ENCODE data around the gene HOXD8. TPM values are rescaled to one million over a fixed set of nuclear protein-coding genes. Genes with fewer than 3 reads are reported as not detected.

HOXD8 gene
- total RNA-seq, 5 donors from 2014 or later (not counting 1 experiment from before 2014, with no cell fraction given), result not detected

DNA sequence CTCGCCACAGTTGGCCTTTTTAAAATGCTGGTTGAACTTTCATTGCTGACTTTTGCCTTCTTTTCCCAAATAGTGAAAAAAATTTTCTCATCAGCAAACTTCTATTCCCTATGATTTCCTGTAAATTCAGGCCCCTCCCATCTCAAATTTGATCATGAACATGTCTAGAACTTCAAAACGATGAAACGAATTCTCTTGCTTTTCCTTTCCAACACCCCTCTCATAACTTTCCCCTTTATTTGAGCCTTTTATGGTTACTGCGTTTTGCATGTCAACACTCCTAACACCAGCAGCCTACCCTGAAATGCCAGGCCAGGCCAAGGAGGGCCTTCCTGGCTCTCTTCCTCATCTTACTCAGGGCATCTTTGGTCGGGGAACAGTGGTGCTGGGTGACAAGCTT is 38.6 kb upstream of the HOXD8 start:
- no peak overlapping the region for H3K4me3 Mint-ChIP-seq
- CTCF ChIA-PET, result no interaction called here
- H3K27me3 ChIP-seq (replicated peaks in 1 of 2; ENCODE audit: control insufficient read depth in 2 of 2, extremely low read depth in 1 of 2, insufficient read depth in 2 of 2, low read length in 1 of 2), result peaks cover 50 to 72% of the 10 kb centered on the region in 2 experiments

DNA sequence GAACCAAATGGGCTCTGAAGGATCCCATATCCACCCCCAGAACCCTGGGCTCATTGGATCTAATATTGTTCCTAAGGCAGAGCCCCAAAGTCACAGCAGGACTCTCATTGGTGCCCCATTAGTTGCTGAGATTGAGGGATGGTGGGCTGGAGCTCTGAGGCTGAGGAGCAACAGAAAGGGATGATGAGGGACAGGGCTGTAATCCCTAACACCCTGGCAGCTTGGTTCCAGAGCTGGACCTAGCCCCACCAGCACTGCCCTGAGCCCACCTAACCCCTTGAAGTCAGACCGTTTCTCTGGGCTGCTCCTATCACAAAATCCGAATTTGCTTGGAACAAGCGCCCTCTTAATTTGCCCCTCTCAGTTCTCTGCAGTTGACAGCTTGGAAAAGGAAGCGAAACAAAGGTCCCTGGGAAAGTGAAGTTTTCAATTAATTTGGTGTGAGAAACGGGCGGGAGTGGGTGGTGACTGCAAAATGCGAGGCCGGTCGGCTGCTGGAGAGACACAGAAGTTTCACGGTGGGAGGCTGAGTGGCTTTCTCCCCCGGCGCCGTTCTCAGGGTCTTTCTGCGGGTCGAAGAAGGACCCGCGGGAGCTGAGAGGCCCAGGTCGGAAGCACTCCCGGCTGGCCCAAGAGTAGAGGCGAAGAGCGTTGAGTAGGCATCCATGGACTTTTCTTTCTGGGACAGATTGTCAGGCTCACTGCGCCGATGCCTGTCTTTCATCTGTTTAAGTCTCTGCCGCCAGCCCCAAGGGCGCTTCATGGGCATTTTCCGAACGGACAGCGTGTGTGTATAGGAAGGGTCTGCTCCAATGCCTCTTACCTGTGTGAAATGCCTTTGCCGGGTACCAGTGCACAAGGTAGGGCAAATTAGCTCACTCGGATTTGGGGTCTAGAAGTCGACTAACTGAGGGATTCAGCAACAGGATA is 37.9 kb upstream of the HOXD8 start:
- peak overlapping the region; percentile 11 to 68 (median 14) for H3K4me3 Mint-ChIP-seq
- Histone ChIP-seq H3K9me3 (peaks cover 2% of the 10 kb centered on the region), H3K4me1 (ENCODE audit: control insufficient read depth in 1 of 2, extremely low read depth in 1 of 2, insufficient read depth in 2 of 2, low read length in 2 of 2) (peaks cover 0 to 23% of the 10 kb centered on the region in 2 experiments), H3K4me3 (ENCODE audit: control insufficient read depth in 1 of 2, extremely low read depth in 1 of 2, low read length in 1 of 2) (no peak overlapping the region), H3K27ac (ENCODE audit: low read length) (no peak overlapping the region), H3K36me3 (ENCODE audit: control insufficient read depth in 2 of 2, extremely low read depth in 1 of 2, insufficient read depth in 1 of 2, low read length in 1 of 2) (no peaks in the 10 kb centered on the region), H3K27me3 (replicated peaks in 1 of 2; ENCODE audit: control insufficient read depth in 2 of 2, extremely low read depth in 1 of 2, insufficient read depth in 2 of 2, low read length in 1 of 2) (peaks cover 43 to 66% of the 10 kb centered on the region in 2 experiments)
- 7% methylated on average over 28 of the region's 31 CpGs for WGBS (ENCODE audit: insufficient coverage)
- DNase-seq, result peak in 2 of 35 experiments; percentile 9 to 12
- peak overlapping the region in 1 of 2 donors; percentile 2 for H3K27ac Mint-ChIP-seq
- peaks cover 84 to 92% of the 10 kb centered on the region in 2 donors for H3K27me3 Mint-ChIP-seq
- no peaks in the 10 kb centered on the region for H3K36me3 Mint-ChIP-seq
- ATAC-seq (replicated peaks in 1 of 4), result no peak
- peaks cover 3 to 4% (median 4%) of the 10 kb centered on the region in 3 donors for H3K9me3 Mint-ChIP-seq
- ChIA-PET CTCF (interaction anchor here (0.6 kb wide), 2 partner anchors 381 to 497 kb away, joined by 3 to 5 read pairs; no protein-coding TSS in a partner anchor), POLR2A (no interaction called here)
- H3K4me1 Mint-ChIP-seq, result peaks cover 26 to 28% (median 26%) of the 10 kb centered on the region in 3 donors

More for the DNA sequence above, 38.6 kb upstream of the HOXD8 start:
- Histone ChIP-seq H3K9me3 (peaks cover 2% of the 10 kb centered on the region), H3K27ac (ENCODE audit: low read length) (no peak overlapping the region), H3K4me1 (ENCODE audit: control insufficient read depth in 1 of 2, extremely low read depth in 1 of 2, insufficient read depth in 2 of 2, low read length in 2 of 2) (peaks cover 0 to 22% of the 10 kb centered on the region in 2 experiments), H3K36me3 (ENCODE audit: control insufficient read depth in 2 of 2, extremely low read depth in 1 of 2, insufficient read depth in 1 of 2, low read length in 1 of 2) (no peaks in the 10 kb centered on the region), H3K4me3 (ENCODE audit: control insufficient read depth in 1 of 2, extremely low read depth in 1 of 2, low read length in 1 of 2) (no peak overlapping the region)
- Mint-ChIP-seq H3K9me3 (peaks cover 3 to 7% (median 4%) of the 10 kb centered on the region in 3 donors), H3K36me3 (no peaks in the 10 kb centered on the region), H3K27me3 (peaks cover 80 to 91% of the 10 kb centered on the region in 2 donors), H3K4me1 (peaks cover 22 to 23% (median 23%) of the 10 kb centered on the region in 3 donors), H3K27ac (no peak overlapping the region)
- POLR2A ChIA-PET, result no interaction called here
- 33% methylated on average over 4 of the region's 5 CpGs for WGBS (ENCODE audit: insufficient coverage)
- DNase-seq, result peak in 1 of 35 experiments; percentile 17
- no peak for ATAC-seq (replicated peaks in 1 of 4)

DNA sequence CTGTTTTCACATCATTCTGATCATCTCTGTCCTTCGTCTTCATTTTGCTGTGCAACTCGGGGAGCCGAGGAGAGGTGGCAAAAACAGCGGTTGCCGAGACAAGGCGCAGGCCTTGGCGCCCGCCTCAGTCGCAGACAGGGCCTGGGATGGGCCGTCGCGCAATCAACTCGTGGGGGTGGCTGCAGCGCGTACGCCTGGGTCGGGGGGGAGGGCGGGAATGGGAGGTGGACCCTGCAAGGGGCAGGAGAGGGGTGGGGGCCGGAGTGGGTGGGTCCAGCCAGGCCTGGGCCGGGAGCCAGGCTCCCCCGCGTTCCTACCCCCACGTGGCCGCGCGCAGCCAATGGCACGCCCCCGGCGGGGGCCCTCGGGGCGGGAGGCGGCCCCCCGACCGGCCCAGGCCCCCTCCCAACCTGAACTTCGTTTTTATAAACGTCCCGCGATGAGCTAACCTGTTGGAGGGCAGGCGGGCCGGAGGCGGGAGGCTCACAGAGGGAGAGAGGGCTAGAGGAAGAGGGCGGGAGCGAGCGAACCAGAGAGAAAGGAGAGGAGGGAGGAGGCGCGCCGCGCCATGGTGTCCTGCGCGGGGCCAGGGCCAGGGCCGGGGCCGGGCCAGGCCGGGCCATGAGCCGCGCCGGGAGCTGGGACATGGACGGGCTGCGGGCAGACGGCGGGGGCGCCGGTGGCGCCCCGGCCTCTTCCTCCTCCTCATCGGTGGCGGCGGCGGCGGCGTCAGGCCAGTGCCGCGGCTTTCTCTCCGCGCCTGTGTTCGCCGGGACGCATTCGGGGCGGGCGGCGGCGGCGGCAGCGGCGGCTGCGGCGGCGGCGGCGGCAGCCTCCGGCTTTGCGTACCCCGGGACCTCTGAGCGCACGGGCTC is 37.0 kb upstream of the HOXD8 start, which contains the start of gene HOXD13:
Gene HOXD13, plus strand, starts transcription at position 452 of the 875 bp plus-strand sequence. Its CDS starts 170 bp downstream, at position 622.
- H3K9me3 Mint-ChIP-seq, result peaks cover 0 to 3% (median 0%) of the 10 kb centered on the region in 3 donors
- Histone ChIP-seq H3K36me3 (ENCODE audit: control insufficient read depth in 2 of 2, extremely low read depth in 1 of 2, insufficient read depth in 1 of 2, low read length in 1 of 2) (no peaks in the 10 kb centered on the region), H3K9me3 (peaks cover under 1% of the 10 kb centered on the region), H3K4me1 (ENCODE audit: control insufficient read depth in 1 of 2, extremely low read depth in 1 of 2, insufficient read depth in 2 of 2, low read length in 2 of 2) (peaks cover 8 to 32% of the 10 kb centered on the region in 2 experiments), H3K4me3 (ENCODE audit: control insufficient read depth in 1 of 2, extremely low read depth in 1 of 2, low read length in 1 of 2) (peak within 1 kb of the TSS in 1 of 2 donors; percentile 39), H3K27ac (ENCODE audit: low read length) (no peak within 1 kb of the TSS), H3K27me3 (replicated peaks in 1 of 2; ENCODE audit: control insufficient read depth in 2 of 2, extremely low read depth in 1 of 2, insufficient read depth in 2 of 2, low read length in 1 of 2) (peaks cover 41 to 67% of the 10 kb centered on the region in 2 experiments)
- peak within 1 kb of the TSS in 1 of 2 donors; percentile 71 for H3K27ac Mint-ChIP-seq
- H3K27me3 Mint-ChIP-seq, result peaks cover 84 to 92% of the 10 kb centered on the region in 2 donors
- 5% methylated on average over 66 of the region's 95 CpGs for WGBS (ENCODE audit: insufficient coverage)
- ChIA-PET POLR2A (no interaction called here), CTCF (interaction anchor here (0.6 kb wide), 2 partner anchors 380 to 496 kb away, joined by 3 to 5 read pairs; no protein-coding TSS in a partner anchor)
- H3K4me1 Mint-ChIP-seq, result peaks cover 35 to 36% (median 35%) of the 10 kb centered on the region in 3 donors
- DNase-seq, result peak in 2 of 35 experiments; percentile 12 to 16
- peak within 1 kb of the TSS; percentile 11 to 68 (median 14) for H3K4me3 Mint-ChIP-seq
- peak in 1 of 4 experiments; percentile 28 for ATAC-seq (replicated peaks in 1 of 4)
- no peaks in the 10 kb centered on the region for H3K36me3 Mint-ChIP-seq

DNA sequence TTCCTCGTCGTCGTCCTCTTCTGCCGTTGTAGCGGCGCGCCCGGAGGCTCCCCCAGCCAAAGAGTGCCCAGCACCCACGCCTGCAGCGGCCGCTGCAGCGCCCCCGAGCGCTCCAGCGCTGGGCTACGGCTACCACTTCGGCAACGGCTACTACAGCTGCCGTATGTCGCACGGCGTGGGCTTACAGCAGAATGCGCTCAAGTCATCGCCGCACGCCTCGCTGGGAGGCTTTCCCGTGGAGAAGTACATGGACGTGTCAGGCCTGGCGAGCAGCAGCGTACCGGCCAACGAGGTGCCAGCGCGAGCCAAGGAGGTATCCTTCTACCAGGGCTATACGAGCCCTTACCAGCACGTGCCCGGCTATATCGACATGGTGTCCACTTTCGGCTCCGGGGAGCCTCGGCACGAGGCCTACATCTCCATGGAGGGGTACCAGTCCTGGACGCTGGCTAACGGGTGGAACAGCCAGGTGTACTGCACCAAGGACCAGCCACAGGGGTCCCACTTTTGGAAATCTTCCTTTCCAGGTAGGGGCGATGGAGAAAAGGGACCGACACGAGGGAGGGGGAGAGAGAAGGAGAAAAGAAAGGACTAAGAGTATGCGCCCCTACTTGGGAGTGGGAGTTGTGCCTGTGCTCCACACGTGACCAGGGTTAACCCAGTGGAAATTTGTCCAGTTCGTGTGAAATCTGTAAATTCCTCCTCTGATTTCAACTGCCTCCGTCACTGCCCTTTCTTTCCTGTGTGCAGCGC is 36.2 kb upstream of the HOXD8 start:
- peak overlapping the region in 1 of 2 donors; percentile 71 for H3K27ac Mint-ChIP-seq
- H3K27me3 ChIP-seq (replicated peaks in 1 of 2; ENCODE audit: control insufficient read depth in 2 of 2, extremely low read depth in 1 of 2, insufficient read depth in 2 of 2, low read length in 1 of 2), result peaks cover 38 to 67% of the 10 kb centered on the region in 2 experiments
- no peaks in the 10 kb centered on the region for H3K36me3 Mint-ChIP-seq
- peaks cover 36 to 38% (median 37%) of the 10 kb centered on the region in 3 donors for H3K4me1 Mint-ChIP-seq
- H3K4me3 Mint-ChIP-seq, result peak overlapping the region in 1 of 3 donors; percentile 62
- CTCF ChIA-PET, result no interaction called here
- ATAC-seq (replicated peaks in 1 of 4) (peak in 1 of 4 experiments; percentile 14), DNase-seq (peak in 2 of 35 experiments; percentile 12 to 24)
- H3K36me3 ChIP-seq (ENCODE audit: control insufficient read depth in 2 of 2, extremely low read depth in 1 of 2, insufficient read depth in 1 of 2, low read length in 1 of 2), result no peaks in the 10 kb centered on the region
- peaks cover 8 to 31% of the 10 kb centered on the region in 2 experiments for H3K4me1 ChIP-seq (ENCODE audit: control insufficient read depth in 1 of 2, extremely low read depth in 1 of 2, insufficient read depth in 2 of 2, low read length in 2 of 2)
- H3K9me3 Mint-ChIP-seq, result peaks cover 0 to 3% (median 0%) of the 10 kb centered on the region in 3 donors
- no peak overlapping the region for H3K27ac ChIP-seq (ENCODE audit: low read length)
- H3K27me3 Mint-ChIP-seq, result peaks cover 83 to 92% of the 10 kb centered on the region in 2 donors
- POLR2A ChIA-PET, result no interaction called here
- WGBS (ENCODE audit: insufficient coverage), result 7% methylated on average over 49 of the region's 53 CpGs
- no peaks in the 10 kb centered on the region for H3K9me3 ChIP-seq
- H3K4me3 ChIP-seq (ENCODE audit: control insufficient read depth in 1 of 2, extremely low read depth in 1 of 2, low read length in 1 of 2), result peak overlapping the region in 1 of 2 donors; percentile 39

DNA sequence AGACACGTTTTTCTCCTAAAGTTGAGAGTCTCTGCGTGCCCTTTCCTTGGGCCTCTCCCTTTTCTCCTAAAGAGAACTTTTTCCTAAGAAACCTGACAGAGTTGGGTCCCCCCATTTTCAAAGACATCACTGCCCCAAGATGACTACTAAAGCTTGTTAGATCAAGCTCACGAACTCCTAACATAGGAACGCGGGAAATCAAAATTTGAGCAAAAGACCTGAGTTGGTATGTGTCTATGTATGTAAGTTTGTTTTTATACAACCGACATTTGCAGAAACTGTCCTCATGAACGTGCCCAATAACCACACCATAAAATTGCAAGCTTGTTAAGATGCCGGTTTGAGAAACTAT is 35.6 kb upstream of the HOXD8 start:
- POLR2A ChIA-PET, result interaction anchor here in 1 of 2 donors (0.7 kb wide), 1 partner anchor 37 kb away, joined by 3 read pairs; no protein-coding TSS in a partner anchor
- H3K9me3 ChIP-seq, result no peaks in the 10 kb centered on the region
- DNase-seq (no peak), ATAC-seq (replicated peaks in 1 of 4) (no peak)
- H3K9me3 Mint-ChIP-seq, result peaks cover 0 to 3% (median 0%) of the 10 kb centered on the region in 3 donors
- H3K36me3 Mint-ChIP-seq, result no peaks in the 10 kb centered on the region
- no peak overlapping the region for H3K4me3 ChIP-seq (ENCODE audit: control insufficient read depth in 1 of 2, extremely low read depth in 1 of 2, low read length in 1 of 2)
- H3K27ac Mint-ChIP-seq, result peak overlapping the region in 1 of 2 donors; percentile 71
- peaks cover 34 to 37% (median 34%) of the 10 kb centered on the region in 3 donors for H3K4me1 Mint-ChIP-seq
- H3K4me1 ChIP-seq (ENCODE audit: control insufficient read depth in 1 of 2, extremely low read depth in 1 of 2, insufficient read depth in 2 of 2, low read length in 2 of 2), result peaks cover 8 to 27% of the 10 kb centered on the region in 2 experiments
- H3K36me3 ChIP-seq (ENCODE audit: control insufficient read depth in 2 of 2, extremely low read depth in 1 of 2, insufficient read depth in 1 of 2, low read length in 1 of 2), result no peaks in the 10 kb centered on the region
- no peak overlapping the region for H3K27ac ChIP-seq (ENCODE audit: low read length)
- H3K4me3 Mint-ChIP-seq, result peak overlapping the region in 1 of 3 donors; percentile 62
- CTCF ChIA-PET, result interaction anchor here in 1 of 2 donors (0.6 kb wide), 1 partner anchor 17 kb away, joined by 3 read pairs; no protein-coding TSS in a partner anchor
- WGBS (ENCODE audit: insufficient coverage), result 10% methylated on average over 2 of the region's 8 CpGs
- H3K27me3 ChIP-seq (replicated peaks in 1 of 2; ENCODE audit: control insufficient read depth in 2 of 2, extremely low read depth in 1 of 2, insufficient read depth in 2 of 2, low read length in 1 of 2), result peaks cover 34 to 67% of the 10 kb centered on the region in 2 experiments
- H3K27me3 Mint-ChIP-seq, result peaks cover 83 to 91% of the 10 kb centered on the region in 2 donors

All from T-cell (primary cell).